Embryonic facial prominence (tissue), 1 donor: ENCODE measurements around the gene PEX6.
"Not testable (repeated sequence)": the region's sequence is repeated elsewhere in the genome, so short reads cannot be mapped to it uniquely, and the experiment has no call there.

ENCODE experiments used
- DNase-seq: peaks from one replicate; pipeline ENCODE4 v3.0.0-alpha.2; 2016; ENCODE audit errors: extremely low spot score

Gene PEX6

DNA sequence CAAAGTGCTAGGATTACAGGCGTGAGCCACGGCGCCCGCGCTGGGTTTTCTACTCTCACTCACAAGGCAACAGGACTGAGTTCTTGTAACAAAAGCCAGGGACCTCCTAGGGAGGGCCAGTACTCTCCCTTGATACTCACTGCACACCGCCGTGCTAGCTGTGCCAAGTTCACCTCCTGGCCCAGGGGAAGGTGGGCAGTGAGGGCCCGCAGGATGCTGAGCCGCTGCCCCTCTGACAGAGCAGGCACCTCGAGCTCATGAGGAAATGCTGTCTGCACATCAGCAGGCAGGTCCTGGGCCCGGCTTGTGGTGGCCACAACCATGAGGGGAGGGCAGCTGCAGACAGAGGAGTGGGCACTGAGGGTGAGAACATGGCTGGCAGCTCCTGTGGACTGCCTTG lies 11.8 kb downstream of the PEX6 start:
- no peak for DNase-seq

GRCh38 chr6:42966571-42966970 lies 12.4 kb downstream of the PEX6 start:
- no peak for DNase-seq

DNA sequence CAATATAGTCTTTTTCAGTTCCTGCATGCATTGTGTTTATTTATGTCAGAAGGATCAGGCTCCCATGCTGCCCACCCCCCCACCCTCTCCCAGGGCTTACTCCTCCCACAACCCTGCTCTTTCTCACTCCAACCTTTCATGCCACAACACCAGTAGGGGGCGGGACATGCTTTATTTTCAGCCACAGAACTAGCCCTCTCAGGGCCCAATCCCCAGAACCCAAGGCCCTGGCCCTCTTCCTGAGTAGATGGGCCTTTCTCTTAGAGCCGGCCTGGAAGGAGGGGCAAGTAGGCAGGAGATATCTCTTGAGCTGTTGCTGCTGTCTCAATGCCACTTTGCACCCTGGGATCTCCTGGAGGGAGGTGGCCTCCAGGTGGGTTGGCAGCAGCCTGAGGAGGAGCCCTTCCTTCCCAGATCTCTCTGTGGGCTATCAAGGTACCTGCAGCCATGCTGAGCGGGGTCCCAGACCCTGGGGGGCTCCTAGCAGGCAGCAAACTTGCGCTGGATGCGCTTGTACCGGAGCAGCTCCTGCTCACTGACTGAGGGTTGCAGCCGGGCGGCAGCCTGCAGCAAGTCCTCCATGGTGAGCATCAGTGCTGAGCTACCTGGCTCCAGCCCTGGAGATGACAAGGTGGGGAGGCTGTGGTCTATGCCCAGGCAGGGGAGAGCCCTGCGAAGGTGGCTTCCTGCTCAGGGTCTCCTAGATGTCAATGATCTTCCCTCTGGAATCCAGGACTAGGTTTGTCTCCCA lies 15.0 kb downstream of the PEX6 start:
- no peak for DNase-seq

DNA sequence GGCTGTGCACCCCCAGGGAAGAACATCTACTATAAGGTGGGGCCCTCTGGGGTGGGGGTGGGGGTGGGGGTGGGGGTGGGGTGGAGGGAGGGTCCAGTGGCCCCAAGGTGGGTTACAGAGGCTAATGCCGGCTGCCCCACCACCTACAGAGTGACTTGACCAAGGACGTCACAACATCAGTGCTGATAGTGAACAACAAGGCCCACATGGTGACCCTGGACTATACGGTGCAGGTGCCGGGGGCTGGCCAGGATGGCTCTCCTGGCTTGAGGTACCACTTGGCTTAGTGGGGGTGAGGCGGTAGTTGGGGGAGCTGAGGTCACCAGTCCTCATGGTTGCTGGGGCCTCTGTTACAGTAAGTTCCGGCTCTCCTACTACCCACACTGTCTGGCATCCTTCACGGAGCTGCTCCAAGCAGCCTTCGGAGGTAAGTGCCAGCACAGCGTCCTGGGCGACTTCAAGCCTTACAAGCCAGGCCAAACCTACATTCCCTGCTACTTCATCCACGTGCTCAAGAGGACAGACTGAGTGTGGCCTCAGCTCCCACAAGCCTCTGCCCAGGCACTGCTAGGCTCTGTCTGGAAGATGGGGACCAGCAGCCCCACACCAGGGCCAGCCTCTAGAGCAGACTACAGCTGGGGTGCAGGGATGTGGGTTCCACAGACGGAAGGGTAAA lies 15.7 kb downstream of the PEX6 start:
- DNase-seq, result no peak

DNA sequence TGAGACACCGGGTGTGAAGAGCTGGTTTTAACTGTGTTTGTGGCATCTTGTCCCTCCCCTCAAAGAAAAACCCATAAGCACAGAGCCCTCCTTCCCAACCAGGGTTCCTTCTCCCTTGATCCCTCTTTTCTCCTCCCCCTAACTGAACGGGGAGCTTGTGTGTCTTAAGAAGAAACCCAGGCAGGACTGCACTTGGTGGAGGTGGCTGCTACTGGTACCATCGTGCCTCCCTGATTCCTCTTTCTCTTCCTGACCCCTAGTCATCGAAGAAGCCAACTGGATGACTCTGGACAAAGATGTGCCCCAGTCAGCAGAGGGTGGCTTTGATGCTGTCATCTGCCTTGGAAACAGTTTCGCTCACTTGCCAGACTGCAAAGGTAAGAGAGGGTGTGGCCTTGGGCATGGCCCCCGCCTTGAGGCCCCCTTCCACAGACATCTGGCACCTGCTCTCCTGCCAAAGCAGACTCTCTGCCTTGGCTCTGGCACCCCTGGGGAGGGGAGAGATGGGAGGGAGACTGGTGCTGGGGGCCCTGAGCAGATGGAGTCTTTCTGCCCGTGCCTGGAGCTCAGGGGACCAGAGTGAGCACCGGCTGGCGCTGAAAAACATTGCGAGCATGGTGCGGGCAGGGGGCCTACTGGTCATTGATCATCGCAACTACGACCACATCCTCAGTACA lies 16.3 kb downstream of the PEX6 start:
- DNase-seq, result no peak

GRCh38 chr6:42962096-42962495 lies 16.9 kb downstream of the PEX6 start:
- no peak for DNase-seq

- no peak for DNase-seq
Measured at GRCh38 chr6:42961020-42961470, 17.9 kb downstream of the PEX6 start.

DNA sequence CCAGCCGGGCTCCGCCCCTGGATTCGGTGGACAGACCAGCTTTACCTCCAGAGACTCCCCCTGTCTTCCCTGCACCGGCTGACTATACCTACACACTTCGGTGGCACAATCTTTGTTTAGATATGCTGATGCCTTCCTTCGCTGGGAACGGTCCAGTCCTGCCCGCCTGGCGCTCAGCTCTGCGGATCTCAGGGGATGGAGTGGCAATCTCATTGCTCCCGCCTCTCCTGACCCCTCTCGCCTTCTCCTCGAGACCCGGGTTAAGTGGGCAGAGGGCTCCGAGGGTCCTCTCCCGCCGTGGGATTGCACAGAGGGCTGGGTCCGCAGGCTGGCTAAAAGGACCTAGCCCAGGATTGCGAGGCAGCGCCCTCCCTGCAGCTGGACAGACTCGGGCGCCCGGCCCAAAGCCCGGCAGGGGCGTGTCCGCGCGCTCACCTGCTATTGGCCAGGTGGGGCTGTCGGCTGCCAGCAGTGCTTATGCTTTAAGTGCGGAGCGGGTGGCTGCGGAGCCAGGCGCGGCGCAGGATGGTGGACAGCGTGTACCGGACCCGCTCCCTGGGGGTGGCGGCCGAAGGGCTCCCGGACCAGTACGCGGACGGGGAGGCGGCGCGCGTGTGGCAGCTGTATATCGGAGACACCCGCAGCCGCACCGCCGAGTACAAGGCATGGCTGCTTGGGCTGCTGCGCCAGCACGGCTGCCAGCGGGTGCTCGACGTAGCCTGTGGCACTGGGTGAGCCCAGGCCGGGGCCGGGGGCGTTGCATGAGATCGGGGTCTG lies 18.6 kb downstream of the PEX6 start, which contains the start of gene GNMT:
GNMT (plus strand) TSS at position 512 of the 777 bp plus-strand sequence; CDS start at position 526, 14 bp downstream.
- no peak for DNase-seq

DNA sequence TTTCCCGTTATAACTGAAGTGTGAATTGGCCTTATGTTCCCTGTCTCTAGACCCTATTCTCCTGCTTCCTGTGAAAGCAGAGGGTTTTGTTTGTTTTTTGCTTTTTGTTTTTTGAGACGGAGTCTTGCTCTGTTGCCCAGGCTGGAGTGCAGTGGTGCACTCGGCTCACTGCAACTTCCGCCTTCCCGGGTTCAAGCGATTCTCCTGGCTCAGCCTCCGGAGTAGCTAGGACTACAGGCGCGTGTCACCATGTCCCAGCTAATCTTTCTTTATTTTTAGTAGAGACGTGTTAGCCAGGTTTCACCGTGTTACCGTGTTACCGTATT lies 19.1 kb downstream of the PEX6 start:
- DNase-seq, result no peak

- DNase-seq, result no peak
Measured at GRCh38 chr6:42958125-42958524, 20.9 kb downstream of the PEX6 start.

DNA sequence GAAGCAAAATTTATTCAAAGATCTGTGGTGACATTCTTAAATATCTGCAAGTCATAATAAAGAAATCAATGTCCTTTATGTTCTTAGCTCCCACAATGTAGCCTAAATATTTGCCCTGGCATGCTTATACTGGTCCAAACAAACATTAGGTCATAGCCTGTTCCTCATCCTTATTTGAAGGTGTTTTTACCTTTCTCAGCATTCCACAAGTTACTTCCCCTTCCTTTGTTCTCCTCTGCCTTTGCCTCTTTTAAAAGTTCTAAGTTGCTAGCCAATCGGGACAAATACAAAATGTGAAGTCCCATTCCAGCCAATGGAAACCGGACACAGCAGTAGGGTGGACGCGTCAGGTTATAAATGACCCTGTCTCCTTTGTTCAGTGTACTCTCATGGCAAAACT lies 24.6 kb downstream of the PEX6 start:
- not testable (repeated sequence) for DNase-seq

DNA sequence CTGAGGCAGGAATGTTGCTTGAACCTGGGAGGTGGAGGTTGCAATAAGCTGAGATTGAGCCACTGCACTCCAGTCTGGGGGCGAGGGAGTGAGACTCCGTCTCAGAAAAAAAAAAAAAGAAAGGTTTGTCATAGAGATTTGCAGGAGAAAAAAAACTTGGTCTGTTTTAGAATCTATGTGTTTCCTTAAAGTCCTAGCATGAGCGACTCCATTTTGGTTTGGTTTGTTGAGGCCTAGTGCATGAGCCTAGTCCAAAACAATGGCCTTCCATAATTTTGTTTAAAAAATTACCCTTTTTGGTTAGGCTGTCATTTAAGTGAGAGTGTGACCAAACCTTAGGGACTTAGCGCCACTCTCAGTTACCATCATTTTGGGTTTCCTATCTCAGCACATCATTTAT lies 26.6 kb downstream of the PEX6 start:
- no peak for DNase-seq

GRCh38 chr6:42947950-42948349 lies 31.0 kb downstream of the PEX6 start:
- no peak for DNase-seq

DNA sequence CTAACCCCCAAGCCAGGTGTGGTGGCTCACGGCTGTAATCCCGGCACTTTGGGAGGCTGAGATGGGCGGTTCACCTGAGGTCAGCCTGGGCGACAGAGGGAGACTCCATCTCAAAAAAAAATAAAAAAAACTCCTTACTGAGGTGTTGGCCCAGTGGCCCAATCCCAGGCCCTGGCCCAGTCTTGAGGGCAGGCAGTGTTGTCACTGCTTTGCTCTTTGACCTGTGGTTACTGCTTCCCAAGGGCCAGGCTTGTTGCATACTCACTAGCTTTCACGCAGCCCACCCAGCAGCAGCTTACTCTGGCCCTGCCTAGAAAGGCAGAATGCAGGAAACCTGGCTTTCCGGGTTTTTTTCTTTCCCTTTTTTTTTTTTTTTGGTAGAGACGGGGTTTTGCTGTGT lies 36.5 kb downstream of the PEX6 start:
- DNase-seq, result no peak

GRCh38 chr6:42941356-42941755 lies 37.6 kb downstream of the PEX6 start:
- not testable (repeated sequence) for DNase-seq

DNA sequence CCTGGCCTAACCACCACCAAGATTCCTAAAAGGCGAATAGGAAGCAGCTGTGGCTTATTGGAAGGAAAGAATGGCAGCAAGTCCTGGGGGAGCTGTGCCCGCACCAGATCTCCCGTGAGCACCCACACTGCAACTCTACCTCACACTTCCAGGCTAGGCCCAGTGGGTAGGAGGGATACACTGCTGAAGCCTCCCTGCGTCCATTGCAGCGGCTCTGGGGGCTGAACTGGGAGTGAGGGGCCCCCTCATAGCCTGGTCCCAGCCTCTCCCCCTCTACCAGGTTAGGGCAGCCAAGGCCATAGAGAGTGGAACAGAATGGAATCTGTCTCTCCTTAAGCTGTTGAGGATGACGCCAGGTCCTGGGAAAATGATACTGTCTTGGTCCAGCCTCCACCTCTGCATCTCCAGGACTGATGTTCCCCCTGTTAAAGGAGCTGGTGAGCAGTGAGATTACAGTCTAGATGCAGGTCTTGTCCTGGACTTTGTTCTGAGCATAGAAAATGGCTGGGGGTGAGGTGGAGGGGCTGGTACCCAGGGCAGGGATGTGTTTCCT lies 38.4 kb downstream of the PEX6 start:
- no peak for DNase-seq

DNA sequence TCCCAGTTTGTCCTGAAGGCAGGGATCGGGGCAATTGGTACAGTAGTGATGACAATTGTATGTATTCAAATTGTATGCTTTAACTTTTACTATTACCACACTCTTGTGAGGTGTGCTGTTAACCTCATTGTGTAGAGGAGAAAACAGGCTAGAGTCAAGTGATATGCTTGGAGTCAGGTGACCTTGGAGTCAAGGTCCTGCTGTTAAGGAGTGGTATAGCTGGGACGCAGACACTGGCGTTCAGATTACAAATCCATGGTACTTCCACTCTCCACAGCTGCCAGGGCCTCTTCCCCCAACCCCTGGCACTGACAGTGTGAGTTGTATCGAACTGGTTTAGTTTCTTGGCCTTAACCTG lies 39.2 kb downstream of the PEX6 start:
- DNase-seq, result no peak

DNA sequence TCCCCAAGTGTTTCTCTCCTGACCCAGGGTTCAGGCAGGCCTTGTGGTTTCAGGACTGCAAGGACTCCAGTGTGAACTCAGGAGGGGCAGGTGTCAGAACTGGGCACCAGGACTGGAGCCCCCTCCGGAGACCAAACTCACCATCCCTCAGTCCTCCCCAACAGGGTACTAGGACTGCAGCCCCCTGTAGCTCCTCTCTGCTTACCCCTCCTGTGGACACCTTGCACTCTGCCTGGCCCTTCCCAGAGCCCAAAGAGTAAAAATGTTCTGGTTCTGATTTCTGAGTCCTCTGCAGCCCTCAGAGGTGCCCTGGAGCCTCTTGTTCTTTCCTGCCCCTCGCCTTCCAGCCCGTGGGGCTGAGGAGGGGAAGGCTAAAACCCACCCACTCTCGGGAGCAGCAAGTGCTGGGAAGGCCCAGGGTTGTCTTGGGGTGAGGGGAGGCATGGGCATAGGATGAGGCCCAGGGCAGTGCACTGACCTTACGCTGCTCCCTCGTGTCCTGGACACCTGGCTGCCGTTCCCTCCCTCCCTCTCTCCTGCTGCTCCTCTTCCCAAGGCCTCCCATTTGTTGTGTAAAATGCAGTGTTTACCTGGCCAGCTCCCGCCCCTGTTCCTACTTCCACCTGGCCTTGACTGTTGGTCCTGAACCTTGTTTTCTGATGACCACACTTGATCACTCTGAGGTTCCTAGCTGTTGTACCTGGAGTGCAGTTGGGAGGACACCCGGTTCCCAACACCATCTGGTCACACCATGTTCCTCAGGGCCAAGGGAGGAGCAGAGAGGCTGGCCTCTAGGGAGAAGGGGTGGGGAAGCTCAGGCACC lies 39.8 kb downstream of the PEX6 start:
- no peak for DNase-seq

- no peak for DNase-seq
Measured at GRCh38 chr6:42938428-42938796, 40.6 kb downstream of the PEX6 start.

DNA sequence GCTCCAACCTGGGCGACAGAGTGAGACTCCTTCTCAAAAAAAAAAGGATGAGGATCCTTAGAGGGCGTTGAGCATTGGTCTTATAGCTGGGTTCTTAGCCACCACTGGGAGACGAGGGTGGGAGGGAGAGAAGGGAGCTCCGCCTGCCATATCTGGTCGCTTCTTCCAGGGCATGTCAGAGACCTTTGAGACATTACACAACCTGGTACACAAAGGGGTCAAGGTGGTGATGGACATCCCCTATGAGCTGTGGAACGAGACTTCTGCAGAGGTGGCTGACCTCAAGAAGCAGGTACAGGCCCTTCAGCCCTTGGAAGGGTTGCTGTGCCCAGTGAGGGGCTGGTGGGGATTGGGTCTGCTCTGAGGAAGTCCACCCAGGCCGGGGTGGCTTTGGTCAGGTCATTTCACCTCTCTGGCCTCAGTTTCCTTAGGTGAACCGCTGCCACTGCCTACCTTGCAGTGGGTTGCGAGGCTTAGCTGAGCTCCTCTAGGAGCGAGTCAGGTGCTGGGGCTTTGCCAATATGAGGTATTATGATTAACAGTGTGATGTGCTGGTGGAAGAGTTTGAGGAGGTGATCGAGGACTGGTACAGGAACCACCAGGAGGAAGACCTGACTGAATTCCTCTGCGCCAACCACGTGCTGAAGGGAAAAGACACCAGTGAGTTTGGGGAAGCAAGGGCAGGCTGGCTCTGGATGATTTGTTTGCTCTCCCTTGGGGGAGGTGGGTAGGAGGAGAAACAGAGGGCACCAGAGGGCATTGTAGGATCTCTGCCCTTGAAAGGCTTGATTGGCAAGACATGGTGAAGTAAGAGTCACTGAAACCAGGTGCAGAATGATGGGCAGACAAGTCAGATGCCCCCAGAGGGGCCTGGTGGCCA lies 41.2 kb downstream of the PEX6 start:
- DNase-seq, result no peak
